Transverse colon (tissue), 4 donors: ENCODE results near the gene PRR5.

Source experiments
- CTCF ChIP-seq, 5 experiments: fragments of 200-600 bp in 3 of 5; fragments of 450-650 bp in 2 of 5; sonication (generic) in 3 of 5; IDR thresholded peaks; 1 replicate in 2 of 5; 2 replicates in 3 of 5; pipeline ENCODE4 v1.5.1; 2016 to 2017; ENCODE audit warnings: antibody characterized with exemption in 5 of 5, inconsistent platforms in 3 of 5, mild to moderate bottlenecking in 2 of 5, moderate library complexity in 1 of 5
- EP300 ChIP-seq: sonication (generic); formaldehyde crosslinking; IDR thresholded peaks from one replicate; pipeline ENCODE4 v1.6.1; 2017; ENCODE audit warnings: antibody characterized with exemption, low read depth
- POLR2AphosphoS5 ChIP-seq, 3 donors: sonication (generic); formaldehyde crosslinking; IDR thresholded peaks; one replicate each; pipeline ENCODE4 v1.6.1; 2016; ENCODE audit warnings: antibody characterized with exemption in 3 of 3

- TF ChIP-seq EP300 = no peak
- no peak for TF ChIP-seq CTCF (IDR thresholded peaks at IDR 0.05)
- no peak for TF ChIP-seq POLR2AphosphoS5 (IDR thresholded peaks at IDR 0.05)
These were observed 53.0 kb downstream of the PRR5 start for GRCh38 chr22:44754998-44755397.
